HG03135 (cell line): ENCODE data around the gene COX20.

ENCODE experiments used
- ATAC-seq: cut with Tn5 transposase; IDR thresholded peaks from one replicate; pipeline ENCODE4 v1.9.1; 2021; ENCODE audit warnings: mild to moderate bottlenecking, moderate library complexity; ENCODE audit not compliant: unreplicated experiment

The COX20 gene

DNA sequence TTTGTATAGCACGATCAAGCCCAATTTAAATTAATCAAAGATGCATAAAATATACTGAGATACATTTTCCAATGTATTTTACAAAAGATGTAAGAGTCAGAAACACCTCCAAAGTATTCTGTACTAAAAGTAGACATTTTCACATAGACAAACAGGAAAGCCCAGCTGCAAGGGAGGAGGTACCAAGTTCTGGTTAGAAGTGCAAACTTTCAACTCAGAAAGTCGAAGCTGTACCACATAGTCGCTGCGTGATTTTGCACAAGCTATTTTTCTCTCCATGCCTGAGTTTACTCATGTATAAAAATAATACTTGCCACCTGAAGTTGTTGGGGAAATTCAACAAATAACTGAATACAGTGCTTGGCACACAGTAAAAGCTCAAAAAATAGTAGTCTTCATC is 34.5 kb downstream of the COX20 start:
- no peak for ATAC-seq

DNA sequence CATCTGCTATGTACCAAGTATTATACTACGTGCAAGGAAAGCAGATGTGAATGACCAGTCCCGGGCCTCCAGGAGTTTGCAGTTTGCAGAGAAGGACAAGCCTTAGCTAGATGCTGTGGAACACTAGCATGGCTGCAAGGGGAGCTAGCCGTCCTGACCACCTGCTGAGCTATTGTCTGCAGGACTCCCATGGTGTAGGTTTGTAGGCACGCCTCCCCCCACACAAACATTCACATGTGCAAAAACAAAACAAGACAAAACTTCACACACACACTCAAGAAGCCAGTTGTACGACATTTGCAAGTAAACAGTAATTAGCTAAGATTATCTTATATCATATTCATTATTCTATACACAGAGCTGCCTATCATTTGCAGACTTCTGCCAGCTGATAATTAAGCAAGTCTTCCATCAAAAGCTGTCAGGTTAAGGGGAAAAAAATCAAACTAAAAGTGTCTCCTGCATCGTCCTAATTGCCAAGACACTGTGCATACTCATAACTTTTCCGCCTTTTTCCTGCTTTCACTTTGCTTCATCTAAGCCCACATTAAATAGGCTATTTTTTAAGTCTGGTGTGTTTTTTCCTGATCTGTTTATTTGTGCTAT is 39.6 kb downstream of the COX20 start:
- ATAC-seq: no peak

DNA sequence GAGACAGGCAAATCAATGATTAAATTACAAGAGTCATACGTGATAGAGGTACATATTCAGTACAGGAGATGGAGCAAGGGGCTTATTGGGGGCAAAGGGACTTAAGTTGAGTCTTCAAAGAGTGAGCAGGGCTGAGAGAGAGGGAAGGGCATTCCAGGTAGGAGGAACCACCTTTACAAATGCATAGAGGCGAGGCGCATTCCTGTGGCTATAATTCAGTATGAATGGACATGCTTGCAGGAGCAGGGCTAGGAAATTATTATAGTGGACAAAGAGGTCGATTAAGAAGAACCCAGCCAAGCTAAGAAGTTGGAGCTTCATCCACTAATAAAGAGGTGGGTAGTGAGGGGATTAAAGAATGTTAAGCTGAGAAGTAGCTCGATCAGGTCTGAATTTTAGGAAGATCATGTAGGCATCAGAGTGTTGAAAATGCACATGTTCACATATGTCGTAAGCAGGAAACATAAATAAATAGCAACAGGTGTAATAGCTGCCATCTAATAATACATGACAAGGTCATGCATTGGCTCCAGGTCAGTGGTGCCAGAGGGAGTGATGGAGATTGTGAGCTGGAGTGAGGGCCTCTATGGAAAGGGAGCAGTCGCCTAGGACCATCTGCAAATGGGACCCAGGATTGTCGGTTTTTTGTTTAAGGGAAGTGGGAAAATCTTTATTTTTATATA is 40.9 kb downstream of the COX20 start:
- no peak for ATAC-seq

DNA sequence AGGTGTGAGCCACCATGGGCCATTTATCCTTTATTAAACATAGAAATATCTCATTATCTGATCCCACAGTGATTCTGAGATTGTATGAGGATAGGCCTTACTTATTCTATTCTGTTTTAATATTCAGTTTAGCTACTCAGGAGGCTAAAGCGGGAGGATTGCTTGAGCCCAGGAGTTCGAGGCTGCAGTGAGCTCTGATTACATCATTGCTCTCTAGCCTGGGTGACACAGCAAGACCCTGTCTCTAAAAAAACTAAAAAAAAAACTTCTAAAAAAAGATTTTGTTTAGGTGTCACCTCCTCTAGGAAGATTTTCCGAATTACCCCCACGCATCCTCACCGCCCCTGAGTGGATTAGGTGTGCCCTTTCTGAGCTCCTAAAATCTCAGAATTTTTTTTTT is 43.2 kb downstream of the COX20 start:
- no peak for ATAC-seq

DNA sequence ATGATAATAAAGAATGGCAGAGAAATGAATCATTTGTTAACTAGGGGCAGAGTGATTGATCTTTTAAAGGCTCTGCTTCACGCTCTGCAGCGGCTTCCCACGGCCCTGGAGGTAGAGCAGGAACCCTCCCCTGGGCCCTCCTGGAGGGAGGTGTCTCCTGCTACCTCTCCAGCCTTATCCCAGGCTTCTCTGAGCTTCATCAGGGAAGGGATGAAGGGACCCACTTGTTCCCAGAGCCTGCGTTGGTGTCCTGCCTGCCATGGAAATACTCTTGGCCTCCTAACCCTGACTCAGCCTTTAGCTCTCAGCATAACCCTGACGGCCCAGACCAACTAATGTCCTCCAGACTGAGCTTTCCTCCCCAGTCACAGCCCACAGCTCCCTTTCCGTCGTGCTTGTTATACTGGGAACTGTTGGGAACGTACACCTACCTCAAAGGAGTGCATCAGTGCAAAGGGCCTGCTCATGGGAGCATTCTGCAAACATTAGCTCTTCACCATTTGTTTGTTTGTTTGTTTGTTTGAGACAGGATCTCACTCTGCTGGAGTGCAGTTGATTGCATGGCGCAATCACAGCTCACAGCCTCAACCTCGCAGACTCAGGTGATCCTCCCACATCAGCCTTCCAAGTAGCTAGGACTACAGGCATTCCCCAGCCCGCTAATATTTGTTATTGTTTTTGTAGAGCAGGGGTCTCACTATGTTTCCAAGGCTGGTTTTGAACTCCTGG is 46.3 kb downstream of the COX20 start:
- ATAC-seq: no peak

GRCh38 chr1:244887281-244887680 is 51.8 kb downstream of the COX20 start:
- ATAC-seq: no peak

DNA sequence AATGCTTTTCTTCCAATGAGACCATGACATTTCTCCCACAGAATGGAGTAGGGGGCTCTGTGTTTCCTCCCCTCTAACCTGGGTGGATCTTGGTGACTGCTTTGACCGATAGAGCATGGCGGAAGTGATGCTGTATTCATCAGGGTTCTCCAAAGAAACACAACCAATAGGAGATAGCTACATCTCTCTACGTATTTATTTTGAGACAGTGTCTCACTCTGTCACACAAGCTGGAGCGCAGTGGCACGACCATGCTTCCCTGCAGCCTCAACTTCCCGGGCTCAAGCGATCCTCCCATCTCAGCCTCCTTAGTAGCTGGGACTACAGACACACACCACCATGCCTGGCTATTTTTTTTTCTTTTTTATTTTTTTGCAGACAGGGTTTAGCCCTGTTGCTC is 58.4 kb downstream of the COX20 start:
- no peak for ATAC-seq
